GM23248 (cell line): ENCODE data around the gene APPBP2. TPM values are rescaled to one million over a fixed set of nuclear protein-coding genes. Genes with fewer than 3 reads are reported as not detected.

Experiments used
- DNase-seq: peaks from one replicate; pipeline ENCODE4 v3.0.0-alpha.2; 2015
- H2AFZ ChIP-seq: fragments of 200-600 bp; sonication (generic); 2 replicates; pipeline ENCODE4 v1.6.1; 2016; ENCODE audit warnings: antibody characterized with exemption
- H3F3A ChIP-seq: fragments of 200-600 bp; sonication (generic); 2 replicates; pipeline ENCODE4 v1.6.1; 2016; ENCODE audit warnings: mild to moderate bottlenecking, antibody characterized with exemption, mixed run types; ENCODE audit not compliant: insufficient read depth
- H3K27ac ChIP-seq: fragments of 200-600 bp; sonication (generic); 2 replicates; pipeline ENCODE4 v1.5.1; 2016; ENCODE audit warnings: mild to moderate bottlenecking
- H3K27me3 ChIP-seq: fragments of 200-600 bp; sonication (generic); replicated peaks from 2 replicates; pipeline ENCODE4 v1.6.1; 2016; ENCODE audit warnings: mild to moderate bottlenecking; ENCODE audit not compliant: insufficient read depth
- H3K36me3 ChIP-seq: fragments of 200-600 bp; sonication (generic); 2 replicates; pipeline ENCODE4 v1.6.1; 2016; ENCODE audit warnings: low read depth, mild to moderate bottlenecking
- H3K4me1 ChIP-seq: fragments of 200-600 bp; sonication (generic); 2 replicates; pipeline ENCODE4 v1.6.1; 2016; ENCODE audit warnings: mild to moderate bottlenecking; ENCODE audit not compliant: insufficient read depth
- H3K4me2 ChIP-seq: fragments of 200-600 bp; sonication (generic); one replicate; pipeline ENCODE4 v1.6.1; 2016; ENCODE audit warnings: mild to moderate bottlenecking; ENCODE audit not compliant: unreplicated experiment
- H3K4me3 ChIP-seq: fragments of 200-600 bp; sonication (generic); 2 replicates; pipeline ENCODE4 v1.5.1; 2016; ENCODE audit warnings: mild to moderate bottlenecking
- H3K79me2 ChIP-seq: fragments of 200-600 bp; sonication (generic); 2 replicates; pipeline ENCODE4 v1.6.1; 2016; ENCODE audit warnings: mild to moderate bottlenecking; ENCODE audit not compliant: insufficient read depth
- H3K9ac ChIP-seq: fragments of 200-600 bp; sonication (generic); 2 replicates; pipeline ENCODE4 v1.6.1; 2016; ENCODE audit warnings: mild to moderate bottlenecking
- H3K9me2 ChIP-seq: fragments of 200-600 bp; sonication (generic); 2 replicates; pipeline ENCODE4 v1.6.1; 2016; ENCODE audit warnings: mixed run types, mild to moderate bottlenecking, moderate library complexity; ENCODE audit not compliant: insufficient read depth
- H3K9me3 ChIP-seq: fragments of 200-600 bp; sonication (generic); one replicate; pipeline ENCODE4 v1.6.1; 2017; ENCODE audit warnings: low read depth
- H4K20me1 ChIP-seq: fragments of 200-600 bp; sonication (generic); 2 replicates; pipeline ENCODE4 v1.6.0; 2016; ENCODE audit not compliant: insufficient read depth
- EZH2 ChIP-seq: fragments of 200-600 bp; sonication (generic); IDR thresholded peaks from 2 replicates; pipeline ENCODE4 v1.6.1; 2018; ENCODE audit warnings: antibody characterized with exemption, mild to moderate bottlenecking; ENCODE audit not compliant: insufficient read depth, poor library complexity, severe bottlenecking
- EZH2phosphoT487 ChIP-seq: fragments of 200-600 bp; sonication (generic); IDR thresholded peaks from 2 replicates; pipeline ENCODE4 v1.6.1; 2018; ENCODE audit warnings: antibody characterized with exemption, moderate library complexity, mild to moderate bottlenecking, low read depth; ENCODE audit not compliant: insufficient read depth
- WGBS, 2 experiments: methylation state at CpG; one replicate each; pipeline ENCODE4 v1.1.6; 2015 to 2017; ENCODE audit warnings: low lambda C conversion rate in 2 of 2, low coverage in 1 of 2; ENCODE audit errors: missing lambda C conversion rate in 2 of 2; 5-methylcytosine and 5-hydroxymethylcytosine counted together
- in situ Hi-C: fragments of 300-500 bp; cut with MboI; formaldehyde crosslinking; loops from 2 replicates; pipeline ENCODE4 v1.15.0; 2020
- polyA plus RNA-seq: library from polyadenylated mRNA; unstranded; fragments of >200 nt; fragmentation: Nextera tagmentation; extraction: Ambion mirVana; gene quantifications from 2 replicates; pipeline ENCODE4 v1.2.1, GENCODE V29; 2016
- total RNA-seq: library from RNA; depleted of rRNA; stranded (reverse); fragments of >200 nt; shearing (Covaris generic); gene quantifications from 2 replicates; pipeline ENCODE4 v1.2.3, GENCODE V29; 2014

The APPBP2 gene
- total and polyA plus RNA-seq, 2 experiments from 2014 or later, result 30.6 to 41.7 TPM

DNA sequence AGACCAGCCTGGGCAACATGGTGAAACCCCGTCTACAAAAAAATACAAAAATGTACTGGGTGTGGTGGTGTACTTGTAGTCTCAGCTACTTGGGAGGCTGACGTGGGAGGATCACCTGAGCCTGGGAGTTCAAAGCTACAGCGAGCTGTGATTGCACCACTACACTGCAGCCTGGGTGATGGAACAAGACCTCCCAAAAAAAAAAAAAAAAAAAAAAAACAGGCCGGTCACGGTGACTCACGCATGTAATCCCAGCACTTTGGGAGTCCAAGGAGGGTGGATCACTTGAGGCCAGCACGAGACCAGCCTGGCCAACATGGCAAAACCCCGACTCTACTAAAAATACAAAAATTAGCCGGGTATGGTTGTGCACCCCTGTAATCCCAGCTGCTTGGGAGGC is 12.7 kb upstream of the APPBP2 start:
- Histone ChIP-seq H3K79me2 (no peaks in the 10 kb centered on the region), H4K20me1 (no peaks in the 10 kb centered on the region), H3K9me2 (no peaks in the 10 kb centered on the region), H3K4me2 (no peak overlapping the region), H3K4me1 (no peaks in the 10 kb centered on the region), H3K9me3 (no peaks in the 10 kb centered on the region), H2AFZ (no peak overlapping the region), H3K27me3 (no peaks in the 10 kb centered on the region), H3K9ac (no peak overlapping the region), H3K4me3 (no peak overlapping the region), H3F3A (peaks cover 6% of the 10 kb centered on the region), H3K36me3 (no peaks in the 10 kb centered on the region), H3K27ac (no peak overlapping the region)
- TF ChIP-seq EZH2, result no peak
- no peak for TF ChIP-seq EZH2phosphoT487
- in situ Hi-C loops, result no loop called here
- 82 to 88% methylated on average over 9 of the region's 9 CpGs for WGBS, 2 experiments
- DNase-seq, result no peak

GRCh38 chr17:60535382-60536279 is 9.6 kb upstream of the APPBP2 start:
- H3K4me2 ChIP-seq, result no peak overlapping the region
- H4K20me1 ChIP-seq, result no peaks in the 10 kb centered on the region
- 42 to 50% methylated on average over 3 of the region's 3 CpGs for whole genome bisulfite sequencing, 2 experiments
- no peak overlapping the region for H3K9ac ChIP-seq
- peaks cover 6% of the 10 kb centered on the region for H3F3A ChIP-seq
- no peaks in the 10 kb centered on the region for H3K79me2 ChIP-seq
- in situ Hi-C loops, result no loop called here
- H3K9me3 ChIP-seq, result no peaks in the 10 kb centered on the region
- H3K4me1 ChIP-seq, result no peaks in the 10 kb centered on the region
- H2AFZ ChIP-seq, result no peak overlapping the region
- H3K4me3 ChIP-seq, result no peak overlapping the region
- no peaks in the 10 kb centered on the region for H3K9me2 ChIP-seq
- no peak overlapping the region for H3K27ac ChIP-seq
- H3K36me3 ChIP-seq, result no peaks in the 10 kb centered on the region
- H3K27me3 ChIP-seq, result no peaks in the 10 kb centered on the region
- DNase-seq, result peak; percentile 70
- TF ChIP-seq EZH2 (no peak), EZH2phosphoT487 (no peak)

DNA sequence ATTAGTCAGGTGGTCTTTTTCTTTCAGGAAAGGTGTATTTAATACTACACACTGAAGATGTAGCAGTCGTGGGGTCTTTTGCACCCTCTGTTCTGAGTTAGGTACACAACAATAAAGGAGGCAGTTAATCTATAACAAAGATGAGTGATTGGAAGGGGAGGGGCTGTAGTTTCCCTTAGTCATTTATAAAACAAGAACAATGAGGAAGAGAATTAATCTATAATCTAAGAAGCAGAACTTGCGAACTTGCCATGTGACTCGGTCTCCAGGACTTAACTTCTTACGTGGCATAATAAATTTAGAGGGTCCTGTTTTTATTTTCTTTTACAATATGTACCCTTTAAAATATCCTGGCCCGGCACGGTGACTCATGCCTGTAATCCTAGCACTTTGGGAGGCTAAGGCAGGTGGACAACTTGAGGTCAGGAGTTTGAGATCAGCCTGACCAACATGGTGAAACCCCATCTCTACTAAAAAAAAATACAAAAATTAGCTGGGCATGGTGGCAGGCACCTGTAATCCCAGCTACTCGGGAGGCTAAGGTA is 8.6 kb upstream of the APPBP2 start:
- H3K4me3 ChIP-seq, result no peak overlapping the region
- TF ChIP-seq EZH2phosphoT487 (no peak), EZH2 (no peak)
- no peak overlapping the region for H3K27ac ChIP-seq
- H3K79me2 ChIP-seq, result no peaks in the 10 kb centered on the region
- H3K4me2 ChIP-seq, result no peak overlapping the region
- H3K4me1 ChIP-seq, result no peaks in the 10 kb centered on the region
- in situ Hi-C loops, result no loop called here
- no peaks in the 10 kb centered on the region for H3K9me2 ChIP-seq
- peaks cover 6% of the 10 kb centered on the region for H3F3A ChIP-seq
- no peaks in the 10 kb centered on the region for H3K27me3 ChIP-seq
- 88% methylated on average over 7 of the region's 7 CpGs for WGBS, 2 experiments
- no peaks in the 10 kb centered on the region for H3K9me3 ChIP-seq
- no peak overlapping the region for H3K9ac ChIP-seq
- no peaks in the 10 kb centered on the region for H4K20me1 ChIP-seq
- no peak for DNase-seq
- H2AFZ ChIP-seq, result no peak overlapping the region
- no peaks in the 10 kb centered on the region for H3K36me3 ChIP-seq

GRCh38 chr17:60534010-60534555 is 8.0 kb upstream of the APPBP2 start:
- Histone ChIP-seq H4K20me1 (no peaks in the 10 kb centered on the region), H3K4me2 (no peak overlapping the region), H3K9me3 (no peaks in the 10 kb centered on the region), H3K4me3 (no peak overlapping the region), H2AFZ (no peak overlapping the region), H3K4me1 (no peaks in the 10 kb centered on the region), H3K9me2 (no peaks in the 10 kb centered on the region), H3K27me3 (no peaks in the 10 kb centered on the region), H3K36me3 (no peaks in the 10 kb centered on the region), H3K79me2 (no peaks in the 10 kb centered on the region), H3K27ac (no peak overlapping the region), H3K9ac (no peak overlapping the region), H3F3A (peaks cover 6% of the 10 kb centered on the region)
- in situ Hi-C loops, result no loop called here
- WGBS, 2 experiments, result 95 to 100% methylated on average over 1 of the region's 1 CpG
- TF ChIP-seq EZH2phosphoT487 (no peak), EZH2 (no peak)
- no peak for DNase-seq
